AG04449 (cell line): ENCODE data around the gene SH3PXD2B.

Experiments used
- CTCF ChIA-PET: fragments of 350-600 bp; formaldehyde crosslinking; extraction: SDS; loops from one replicate; lab custom pipeline; 2021; ENCODE audit warnings: antibody characterized with exemption; lab: Yijun Ruan, JAX
- POLR2A ChIA-PET: fragments of 400-600, 350-600 bp; formaldehyde crosslinking; extraction: SDS; loops from one replicate; lab custom pipeline; 2020; ENCODE audit warnings: antibody characterized with exemption, inconsistent platforms; lab: Yijun Ruan, JAX
- DNase-seq: peaks from one replicate; pipeline ENCODE4 v3.0.0-alpha.2; 2010; ENCODE audit warnings: low read depth, low spot score
- H3K4me3 ChIP-seq: 2 replicates; pipeline ENCODE4 v1.5.1; 2011; ENCODE audit warnings: low read depth, mild to moderate bottlenecking, control low read depth, low read length
- CTCF ChIP-seq: IDR thresholded peaks from one replicate; pipeline ENCODE4 v1.5.1; 2011; ENCODE audit warnings: mild to moderate bottlenecking, moderate library complexity, low read length, control low read depth, inconsistent platforms; ENCODE audit not compliant: insufficient read depth; ENCODE audit errors: missing control alignments

The SH3PXD2B gene

DNA sequence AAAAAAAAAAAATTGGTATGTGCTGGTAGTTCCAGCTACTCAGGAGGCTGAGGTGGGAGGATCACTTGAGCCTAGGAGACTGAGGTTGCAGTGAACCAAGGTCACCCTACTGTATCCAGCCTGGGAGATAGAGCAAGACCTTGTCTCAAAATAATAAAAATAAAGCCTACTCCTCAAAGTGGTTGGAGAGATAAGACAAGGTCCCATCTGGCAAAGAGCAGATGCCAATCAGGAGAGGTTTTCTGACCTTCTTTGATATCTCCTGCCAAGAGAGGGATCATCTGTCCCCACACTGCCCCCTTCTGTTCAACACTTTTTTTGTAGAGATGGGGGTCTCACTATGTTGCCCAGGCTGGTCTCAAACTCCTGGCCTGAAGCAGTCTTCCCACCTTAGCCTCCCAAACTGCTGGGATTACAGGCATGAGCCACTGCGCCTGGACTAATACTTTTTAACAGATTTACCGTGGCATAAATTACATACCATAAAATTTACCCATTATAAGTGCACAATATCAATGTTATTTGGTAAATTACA is 64.7 kb downstream of the SH3PXD2B start:
- DNase-seq, result no peak
- ChIA-PET POLR2A (no interaction called here), CTCF (no interaction called here)
- no peak overlapping the region for H3K4me3 ChIP-seq
- no peak for TF ChIP-seq CTCF

- no peak overlapping the region for H3K4me3 ChIP-seq
- no peak for TF ChIP-seq CTCF
- POLR2A ChIA-PET, result no interaction called here
- CTCF ChIA-PET, result interaction anchor here (1.1 to 2.4 kb wide), 3 partner anchors 16 to 64 kb away, joined by 3 to 16 read pairs (median 4); no protein-coding TSS in a partner anchor
- no peak for DNase-seq
These were observed 66.0 kb downstream of the SH3PXD2B start for GRCh38 chr5:172388246-172388733.

GRCh38 chr5:172385707-172386106 is 68.6 kb downstream of the SH3PXD2B start:
- CTCF ChIA-PET, result no interaction called here
- POLR2A ChIA-PET, result interaction anchor here (0.6 kb wide), 1 partner anchor 16 kb away, joined by 3 read pairs; no protein-coding TSS in a partner anchor
- no peak for TF ChIP-seq CTCF
- DNase-seq, result no peak
- H3K4me3 ChIP-seq, result no peak overlapping the region

DNA sequence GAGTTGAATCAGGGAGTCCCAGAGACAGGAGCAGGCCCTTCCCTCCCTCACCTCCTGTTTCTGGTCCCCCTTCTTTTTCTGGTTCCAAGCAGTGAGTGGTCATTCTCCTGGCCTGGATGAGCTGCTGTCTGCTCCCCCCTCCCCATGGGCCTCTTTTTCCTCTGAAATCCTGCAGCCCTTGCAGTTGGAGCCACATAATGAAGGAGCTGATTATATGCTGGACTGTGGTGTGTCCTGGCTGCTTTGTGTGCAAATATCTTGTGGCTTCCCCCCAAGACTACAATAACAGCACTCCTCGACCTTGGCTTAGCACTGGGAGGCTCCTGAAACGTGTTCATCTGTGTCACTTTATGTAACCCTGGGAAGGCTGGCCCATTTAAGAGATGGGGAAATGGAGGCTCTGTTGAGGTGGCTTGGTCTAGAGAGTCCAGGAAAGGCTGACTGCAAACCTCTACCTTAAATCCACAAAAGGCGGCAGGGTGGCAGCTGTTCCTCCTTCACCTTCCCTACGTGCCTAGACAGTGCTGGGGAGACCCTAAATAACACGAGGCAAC is 69.2 kb downstream of the SH3PXD2B start:
- TF ChIP-seq CTCF, result no peak
- no peak for DNase-seq

DNA sequence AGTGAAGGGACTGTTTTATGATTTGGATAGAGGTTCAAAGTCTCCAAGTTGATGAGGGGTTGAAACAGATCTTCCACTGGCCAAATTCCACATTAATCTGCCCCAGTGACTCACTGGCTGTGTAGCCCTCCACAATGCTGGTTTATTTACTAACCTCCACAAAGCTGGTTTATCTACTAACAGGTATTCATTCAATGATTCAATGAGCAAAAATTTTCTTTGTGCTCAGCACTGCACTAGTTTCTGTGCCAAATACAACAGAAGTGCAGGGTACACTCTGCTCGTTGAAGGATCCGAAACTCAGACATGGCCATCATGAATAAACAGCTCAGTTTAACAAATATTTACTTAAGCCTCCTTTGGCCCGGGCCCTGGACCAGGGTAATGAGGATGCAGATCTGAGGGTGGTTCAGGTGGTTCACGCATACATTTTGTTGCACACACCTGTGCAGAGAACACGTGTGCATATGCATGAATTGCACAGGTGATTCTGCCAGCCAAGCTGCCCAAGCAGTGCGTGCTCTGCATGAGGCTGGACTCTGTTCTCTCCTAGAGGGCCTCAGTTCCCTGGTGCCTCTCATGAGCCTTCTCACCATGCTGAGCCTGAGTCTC is 71.0 kb downstream of the SH3PXD2B start:
- no peak for TF ChIP-seq CTCF
- POLR2A ChIA-PET, result interaction anchor here (0.7 kb wide), 1 partner anchor 35 kb away, joined by 3 read pairs; no protein-coding TSS in a partner anchor
- DNase-seq, result no peak
- H3K4me3 ChIP-seq, result no peak overlapping the region
- CTCF ChIA-PET, result interaction anchor here (0.8 to 1.0 kb wide), 3 partner anchors 13 to 69 kb away, joined by 3 to 4 read pairs (median 4); no protein-coding TSS in a partner anchor

More for the DNA sequence above, 69.2 kb downstream of the SH3PXD2B start:
- POLR2A ChIA-PET, result interaction anchor here (0.6 kb wide), 1 partner anchor 15 kb away, joined by 3 read pairs; no protein-coding TSS in a partner anchor
- CTCF ChIA-PET, result interaction anchor here (1.4 to 1.5 kb wide), 2 partner anchors 13 to 19 kb away, joined by 3 read pairs; no protein-coding TSS in a partner anchor
- no peak overlapping the region for H3K4me3 ChIP-seq
